Measurements from ENCODE around the gene KCNQ2. TPM values are rescaled to one million over a fixed set of nuclear protein-coding genes. Genes with fewer than 3 reads are reported as not detected.

The KCNQ2 gene
- total RNA-seq, 2 donors from 2014 or later = 0.46 to 35.6 TPM

DNA sequence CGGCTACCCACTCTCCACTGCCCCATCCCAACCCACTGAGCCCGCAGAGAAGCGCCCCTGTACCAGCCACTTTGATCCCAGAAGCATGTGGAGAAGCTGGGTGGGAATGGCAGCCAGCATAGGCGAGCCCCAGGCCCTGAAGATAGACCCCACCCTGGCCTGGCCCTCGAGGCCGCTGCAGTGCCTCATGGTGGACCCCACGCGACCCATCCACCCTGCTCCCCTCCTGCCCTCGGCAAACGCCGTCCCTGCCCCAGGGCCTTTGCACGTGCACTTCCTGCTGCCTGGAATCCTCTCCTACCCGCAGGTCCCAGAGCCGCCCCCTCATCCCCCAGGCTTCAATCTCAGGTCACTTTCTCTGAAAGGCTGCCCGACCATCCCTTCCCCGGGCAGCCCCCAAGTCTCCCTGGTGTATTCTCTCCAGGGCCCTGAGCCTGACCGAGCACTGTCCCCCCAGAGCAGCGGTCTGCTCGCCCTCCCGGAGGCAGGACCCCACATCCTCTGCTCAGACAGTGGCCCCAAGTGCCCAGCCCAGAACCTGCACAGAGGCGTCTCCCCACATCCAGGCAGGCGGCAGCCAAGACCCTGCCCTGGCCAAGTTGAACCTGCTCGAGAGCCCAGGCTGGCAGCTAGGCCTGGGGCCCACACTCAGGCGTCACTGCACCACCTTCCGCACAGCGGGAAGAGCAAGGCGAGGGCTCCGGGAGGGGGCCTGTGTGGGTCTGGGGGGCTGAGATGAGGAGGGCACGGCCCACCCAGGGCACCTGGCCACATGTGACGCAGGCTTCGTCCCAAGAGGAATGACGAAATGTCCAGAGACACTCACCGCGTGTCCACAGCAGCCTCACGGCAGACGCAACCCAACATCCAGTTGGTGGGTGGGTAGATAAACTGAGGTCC is 14.0 kb downstream of the KCNQ2 start:
- H3K27ac ChIP-seq = no peak overlapping the region
- H3K36me3 ChIP-seq = no peaks in the 10 kb centered on the region
- intact Hi-C loops (cut with DNase I) = no loop called here
- WGBS = 88% methylated on average over 34 of the region's 36 CpGs
- no peaks in the 10 kb centered on the region for H3K9me3 ChIP-seq
- no peak overlapping the region for H3K4me3 ChIP-seq
- no peaks in the 10 kb centered on the region for H3K4me1 ChIP-seq (replicated peaks)
- no peak for DNase-seq (ENCODE audit: low spot score)
- TF ChIP-seq, protein P1, sequence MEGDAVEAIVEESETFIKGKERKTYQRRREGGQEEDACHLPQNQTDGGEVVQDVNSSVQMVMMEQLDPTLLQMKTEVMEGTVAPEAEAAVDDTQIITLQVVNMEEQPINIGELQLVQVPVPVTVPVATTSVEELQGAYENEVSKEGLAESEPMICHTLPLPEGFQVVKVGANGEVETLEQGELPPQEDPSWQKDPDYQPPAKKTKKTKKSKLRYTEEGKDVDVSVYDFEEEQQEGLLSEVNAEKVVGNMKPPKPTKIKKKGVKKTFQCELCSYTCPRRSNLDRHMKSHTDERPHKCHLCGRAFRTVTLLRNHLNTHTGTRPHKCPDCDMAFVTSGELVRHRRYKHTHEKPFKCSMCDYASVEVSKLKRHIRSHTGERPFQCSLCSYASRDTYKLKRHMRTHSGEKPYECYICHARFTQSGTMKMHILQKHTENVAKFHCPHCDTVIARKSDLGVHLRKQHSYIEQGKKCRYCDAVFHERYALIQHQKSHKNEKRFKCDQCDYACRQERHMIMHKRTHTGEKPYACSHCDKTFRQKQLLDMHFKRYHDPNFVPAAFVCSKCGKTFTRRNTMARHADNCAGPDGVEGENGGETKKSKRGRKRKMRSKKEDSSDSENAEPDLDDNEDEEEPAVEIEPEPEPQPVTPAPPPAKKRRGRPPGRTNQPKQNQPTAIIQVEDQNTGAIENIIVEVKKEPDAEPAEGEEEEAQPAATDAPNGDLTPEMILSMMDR (IDR thresholded peaks at IDR 0.05) = no peak
- TF ChIP-seq POLR2AphosphoS5 (IDR thresholded peaks at IDR 0.05) (no peak), POLR2A (IDR thresholded peaks at IDR 0.05) (no peak)
- peaks cover 56% of the 10 kb centered on the region for H3K27me3 ChIP-seq (replicated peaks; ENCODE audit: insufficient read depth)

DNA sequence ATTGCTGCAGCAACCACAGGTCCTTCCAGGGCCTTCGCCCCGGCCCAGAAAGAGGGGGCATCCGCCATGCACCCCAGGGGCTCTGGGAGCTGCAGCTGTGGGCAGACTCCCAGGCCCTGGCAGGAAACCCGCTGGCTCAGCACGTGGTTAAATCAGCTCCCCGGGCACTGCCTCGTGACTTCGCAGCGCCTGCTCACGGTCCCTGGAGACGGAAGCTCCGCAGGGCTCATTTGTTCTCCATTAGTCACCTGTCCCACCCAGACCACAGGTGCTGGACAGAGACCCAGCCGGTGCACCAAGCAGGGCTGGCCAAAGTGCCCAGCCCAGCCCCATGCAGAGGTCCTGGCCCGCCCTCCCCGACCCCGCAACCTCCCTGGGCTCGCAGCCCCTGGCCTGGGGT is 14.7 kb downstream of the KCNQ2 start:
- intact Hi-C loops (cut with DNase I) = no loop called here

DNA sequence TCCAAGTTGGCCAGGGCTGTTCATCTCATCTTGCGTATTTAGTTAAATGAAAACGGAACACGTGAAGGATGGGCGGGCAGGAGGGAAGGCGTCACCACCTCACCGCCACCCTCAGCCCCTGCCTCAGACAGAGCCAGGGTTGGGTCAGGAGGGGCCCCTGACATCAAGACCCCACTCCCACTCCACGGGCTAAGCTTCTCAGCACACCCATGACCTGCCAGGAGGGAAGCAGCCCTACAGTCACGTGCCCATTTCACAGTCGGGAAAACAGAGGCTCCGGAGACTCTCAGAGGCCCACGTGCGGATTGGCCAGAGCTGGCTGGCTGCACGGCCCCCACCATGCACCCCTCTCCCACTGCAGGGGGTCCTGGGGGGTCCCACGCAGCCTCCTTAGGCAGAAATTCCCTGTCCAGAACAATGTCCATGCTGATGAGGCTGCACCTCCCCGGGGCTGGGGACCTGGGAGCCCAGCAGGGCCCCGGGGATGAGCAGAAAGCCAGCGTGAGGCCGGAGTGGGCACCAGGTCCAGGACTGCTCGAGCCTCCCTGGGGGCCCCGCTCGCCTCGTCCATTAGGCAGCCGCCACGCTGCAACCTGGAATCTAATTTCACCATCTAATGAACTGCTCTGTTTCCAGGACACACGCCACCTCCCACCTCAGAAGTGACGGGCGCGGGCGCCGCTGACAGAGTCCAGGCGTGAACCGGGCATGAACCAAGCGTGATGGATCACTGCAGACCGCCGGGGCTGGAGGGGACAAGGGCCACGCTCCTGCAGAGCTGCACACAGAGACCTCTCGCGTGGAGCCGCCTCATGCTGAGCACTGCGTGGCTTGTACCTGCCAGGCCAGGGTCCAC is 15.8 kb downstream of the KCNQ2 start:
- Histone ChIP-seq H3K27ac (no peak overlapping the region), H3K36me3 (no peaks in the 10 kb centered on the region), H3K4me3 (no peak overlapping the region), H3K27me3 (replicated peaks; ENCODE audit: insufficient read depth) (peaks cover 61% of the 10 kb centered on the region), H3K9me3 (no peaks in the 10 kb centered on the region), H3K4me1 (replicated peaks) (no peaks in the 10 kb centered on the region)
- TF ChIP-seq POLR2A (IDR thresholded peaks at IDR 0.05) (no peak), POLR2AphosphoS5 (IDR thresholded peaks at IDR 0.05) (no peak)
- TF ChIP-seq, protein P1 (IDR thresholded peaks at IDR 0.05) = no peak
- 52% methylated on average over 30 of the region's 40 CpGs for WGBS
- DNase-seq (ENCODE audit: low spot score) = no peak
- intact Hi-C loops (cut with DNase I) = no loop called here

More for the DNA sequence above, 14.7 kb downstream of the KCNQ2 start:
- TF ChIP-seq, protein P1 (IDR thresholded peaks at IDR 0.05) = no peak
- TF ChIP-seq POLR2A (IDR thresholded peaks at IDR 0.05) = no peak
- no peak for TF ChIP-seq POLR2AphosphoS5 (IDR thresholded peaks at IDR 0.05)
- no peak for DNase-seq (ENCODE audit: low spot score)
- 33% methylated on average over 15 of the region's 17 CpGs for WGBS
- Histone ChIP-seq H3K9me3 (no peaks in the 10 kb centered on the region), H3K27ac (no peak overlapping the region), H3K36me3 (no peaks in the 10 kb centered on the region), H3K4me1 (replicated peaks) (no peaks in the 10 kb centered on the region), H3K27me3 (replicated peaks; ENCODE audit: insufficient read depth) (peaks cover 58% of the 10 kb centered on the region), H3K4me3 (no peak overlapping the region)

DNA sequence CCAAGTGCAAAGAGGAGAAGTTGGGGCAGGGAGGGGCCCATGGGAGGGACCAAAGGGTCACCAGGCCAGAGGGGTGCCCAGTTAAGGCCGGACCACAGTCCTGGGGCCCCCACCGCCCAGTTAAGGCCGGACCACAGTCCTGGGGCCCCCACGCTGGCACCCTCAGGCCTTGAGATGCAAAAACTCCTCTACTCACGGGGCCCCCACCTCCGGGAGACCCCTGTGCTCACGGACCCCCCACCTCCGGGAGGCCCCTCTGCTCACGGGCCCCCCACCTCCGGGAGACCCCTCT is 16.9 kb downstream of the KCNQ2 start:
- H3K4me1 ChIP-seq (replicated peaks) = no peaks in the 10 kb centered on the region
- no peaks in the 10 kb centered on the region for H3K9me3 ChIP-seq
- 81% methylated on average over 9 of the region's 10 CpGs for WGBS
- no peak overlapping the region for H3K27ac ChIP-seq
- H3K27me3 ChIP-seq (replicated peaks; ENCODE audit: insufficient read depth) = peaks cover 51% of the 10 kb centered on the region
- no peaks in the 10 kb centered on the region for H3K36me3 ChIP-seq
- DNase-seq (ENCODE audit: low spot score) = no peak
- intact Hi-C loops (cut with DNase I) = no loop called here
- TF ChIP-seq POLR2AphosphoS5 (IDR thresholded peaks at IDR 0.05) (no peak), POLR2A (IDR thresholded peaks at IDR 0.05) (no peak)
- TF ChIP-seq, protein P1 (IDR thresholded peaks at IDR 0.05) = no peak
- no peak overlapping the region for H3K4me3 ChIP-seq

All from prostate gland (tissue), 2 donors.